Colonic mucosa (tissue), 4 donors: Measurements from ENCODE around the gene NOS1AP. TPM values are rescaled to one million over a fixed set of nuclear protein-coding genes. Genes with fewer than 3 reads are reported as not detected.
"Not testable (repeated sequence)": the region's sequence is repeated elsewhere in the genome, so short reads cannot be mapped to it uniquely, and the experiment has no call there.

Experiments
- DNase-seq: peaks from one replicate; pipeline ENCODE4 v3.0.0-alpha.2; 2020
- H3K27ac ChIP-seq: fragments of 200-600 bp; one replicate; pipeline ENCODE4 v1.8.0; 2021
- H3K27me3 ChIP-seq: fragments of 200-600 bp; one replicate; pipeline ENCODE4 v1.8.0; 2021
- H3K36me3 ChIP-seq: fragments of 200-600 bp; one replicate; pipeline ENCODE4 v1.8.0; 2021
- H3K4me1 ChIP-seq: fragments of 200-600 bp; one replicate; pipeline ENCODE4 v1.8.0; 2021; ENCODE audit warnings: mild to moderate bottlenecking
- H3K4me3 ChIP-seq: fragments of 200-600 bp; one replicate; pipeline ENCODE4 v1.8.0; 2021
- H3K9ac ChIP-seq, 2 donors: one replicate each; pipeline ENCODE4 v1.7.0; 2013; ENCODE audit warnings: control low read depth in 2 of 2, low read depth in 2 of 2, low read length in 2 of 2
- H3K9me3 ChIP-seq: fragments of 200-600 bp; one replicate; pipeline ENCODE4 v1.8.0; 2021
- intact Hi-C: fragments of 100-400 bp; cut with DNase I; formaldehyde crosslinking; loops from one replicate; pipeline ENCODE4 v1.14.1; 2022
- total RNA-seq, 2 donors: library from RNA; stranded (reverse); fragmentation: NEBNext Ultra II Directional in 1 of 2; extraction: Animal tissue kit (Norgen Biotek cat#: 25700) in 1 of 2; gene quantifications; one replicate each; pipeline ENCODE4 v1.2.1, GENCODE V29; 2021
- TF ChIP-seq, protein P1 (sequence below): fragments of 200-600 bp; IDR thresholded peaks from one replicate; pipeline ENCODE4 v1.8.0; 2022; ENCODE audit warnings: antibody characterized with exemption, mild to moderate bottlenecking
- donor health status: healthy.
- donor health status: DM: no; HTN: no; CAD: no.
- donor health status: DM: no; HTN: no; CAD: no.

The NOS1AP gene
- total RNA-seq, 2 donors from 2014 or later = 9.0 to 14.4 TPM

DNA sequence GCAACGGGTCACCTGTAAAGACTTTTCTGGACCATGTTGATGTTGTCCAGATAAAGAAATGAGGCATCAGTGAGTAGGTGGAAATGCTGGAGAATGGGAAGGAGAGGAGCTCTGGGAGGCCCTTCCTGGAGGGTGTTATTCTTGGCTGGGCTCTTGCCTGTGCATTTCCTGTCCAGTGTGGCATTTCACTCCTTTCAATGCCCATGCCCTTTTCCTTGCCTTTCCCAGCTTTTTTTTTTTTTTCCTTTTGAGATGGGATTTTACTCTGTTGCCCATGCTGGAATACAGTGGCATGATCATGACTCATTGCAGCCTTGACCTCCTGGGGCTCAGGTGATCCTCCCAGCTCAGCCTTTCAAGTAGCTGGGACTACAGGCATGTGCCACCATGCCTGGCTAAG is 11.8 kb downstream of the NOS1AP start:
- no peaks in the 10 kb centered on the region for H3K4me1 ChIP-seq
- no peak for DNase-seq
- H3K36me3 ChIP-seq = no peaks in the 10 kb centered on the region
- intact Hi-C loops = no loop called here
- H3K4me3 ChIP-seq = no peak overlapping the region
- H3K9me3 ChIP-seq = no peaks in the 10 kb centered on the region
- H3K27me3 ChIP-seq = no peaks in the 10 kb centered on the region
- TF ChIP-seq, protein P1, sequence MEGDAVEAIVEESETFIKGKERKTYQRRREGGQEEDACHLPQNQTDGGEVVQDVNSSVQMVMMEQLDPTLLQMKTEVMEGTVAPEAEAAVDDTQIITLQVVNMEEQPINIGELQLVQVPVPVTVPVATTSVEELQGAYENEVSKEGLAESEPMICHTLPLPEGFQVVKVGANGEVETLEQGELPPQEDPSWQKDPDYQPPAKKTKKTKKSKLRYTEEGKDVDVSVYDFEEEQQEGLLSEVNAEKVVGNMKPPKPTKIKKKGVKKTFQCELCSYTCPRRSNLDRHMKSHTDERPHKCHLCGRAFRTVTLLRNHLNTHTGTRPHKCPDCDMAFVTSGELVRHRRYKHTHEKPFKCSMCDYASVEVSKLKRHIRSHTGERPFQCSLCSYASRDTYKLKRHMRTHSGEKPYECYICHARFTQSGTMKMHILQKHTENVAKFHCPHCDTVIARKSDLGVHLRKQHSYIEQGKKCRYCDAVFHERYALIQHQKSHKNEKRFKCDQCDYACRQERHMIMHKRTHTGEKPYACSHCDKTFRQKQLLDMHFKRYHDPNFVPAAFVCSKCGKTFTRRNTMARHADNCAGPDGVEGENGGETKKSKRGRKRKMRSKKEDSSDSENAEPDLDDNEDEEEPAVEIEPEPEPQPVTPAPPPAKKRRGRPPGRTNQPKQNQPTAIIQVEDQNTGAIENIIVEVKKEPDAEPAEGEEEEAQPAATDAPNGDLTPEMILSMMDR = no peak
- H3K27ac ChIP-seq = no peak overlapping the region
- no peak overlapping the region for H3K9ac ChIP-seq

DNA sequence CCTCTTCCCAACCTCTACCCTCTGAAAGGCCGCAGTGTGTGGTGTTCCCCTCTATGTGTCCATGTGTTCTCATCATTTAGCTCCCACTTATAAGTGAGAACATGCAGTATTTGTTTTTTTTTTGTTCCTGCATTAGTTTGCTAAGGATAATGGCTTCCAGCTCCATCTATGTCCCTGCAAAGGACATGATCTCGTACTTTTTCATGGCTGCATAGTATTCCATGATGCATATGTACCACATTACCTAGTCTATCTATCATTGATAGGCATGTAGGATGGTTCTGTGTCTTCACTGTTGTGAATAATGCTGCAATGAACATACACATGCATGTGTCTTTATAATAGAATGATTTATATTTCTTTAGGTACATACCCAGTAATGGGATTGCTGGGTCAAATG is 12.6 kb downstream of the NOS1AP start:
- H3K9ac ChIP-seq, H3K9me3 ChIP-seq, intact Hi-C loops, H3K27me3 ChIP-seq, H3K4me3 ChIP-seq, H3K27ac ChIP-seq, H3K36me3 ChIP-seq, H3K4me1 ChIP-seq, DNase-seq: not testable (repeated sequence)

DNA sequence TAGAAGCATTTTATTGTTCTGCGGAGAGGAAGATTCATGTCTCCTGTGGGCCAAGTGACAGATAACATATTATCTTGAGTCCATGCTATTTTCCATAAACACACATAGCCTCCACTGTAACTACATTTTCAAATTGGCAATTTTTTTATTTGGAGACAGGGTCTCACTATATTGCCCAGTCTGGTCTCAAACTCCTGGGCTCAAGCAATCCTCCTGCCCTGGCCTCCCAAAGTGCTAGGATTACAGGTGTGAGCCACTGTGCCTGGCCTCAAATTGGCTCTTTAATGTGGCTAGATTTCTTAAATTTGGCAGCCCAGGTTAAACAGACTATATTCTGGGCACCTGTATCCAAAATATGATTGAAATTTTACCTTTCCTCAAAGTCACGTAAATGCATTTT is 13.8 kb downstream of the NOS1AP start:
- no peak for DNase-seq
- TF ChIP-seq, protein P1 = no peak
- Histone ChIP-seq H3K9me3 (no peaks in the 10 kb centered on the region), H3K27ac (no peak overlapping the region), H3K36me3 (no peaks in the 10 kb centered on the region), H3K4me1 (no peaks in the 10 kb centered on the region), H3K27me3 (no peaks in the 10 kb centered on the region), H3K4me3 (no peak overlapping the region), H3K9ac (no peak overlapping the region)
- intact Hi-C loops = no loop called here

GRCh38 chr1:162085991-162086390 is 16.5 kb downstream of the NOS1AP start:
- H3K9ac ChIP-seq = no peak overlapping the region
- TF ChIP-seq, protein P1 = no peak

GRCh38 chr1:162087111-162087510 is 17.6 kb downstream of the NOS1AP start:
- H3K9me3 ChIP-seq = no peaks in the 10 kb centered on the region
- no peaks in the 10 kb centered on the region for H3K36me3 ChIP-seq
- no peak overlapping the region for H3K4me3 ChIP-seq
- TF ChIP-seq, protein P1 = no peak
- no peak for DNase-seq
- intact Hi-C loops = no loop called here
- H3K9ac ChIP-seq = no peak overlapping the region
- H3K4me1 ChIP-seq = no peaks in the 10 kb centered on the region
- no peaks in the 10 kb centered on the region for H3K27me3 ChIP-seq
- no peak overlapping the region for H3K27ac ChIP-seq

More at GRCh38 chr1:162085991-162086390, 16.5 kb downstream of the NOS1AP start:
- Histone ChIP-seq H3K27ac (no peak overlapping the region), H3K9me3 (no peaks in the 10 kb centered on the region), H3K4me1 (no peaks in the 10 kb centered on the region), H3K4me3 (no peak overlapping the region), H3K36me3 (no peaks in the 10 kb centered on the region), H3K27me3 (no peaks in the 10 kb centered on the region)
- intact Hi-C loops = no loop called here
- no peak for DNase-seq

- H3K9me3 ChIP-seq = no peaks in the 10 kb centered on the region
- TF ChIP-seq, protein P1 = no peak
- no peak for DNase-seq
- H3K27ac ChIP-seq = no peak overlapping the region
- H3K4me3 ChIP-seq = no peak overlapping the region
- no peaks in the 10 kb centered on the region for H3K36me3 ChIP-seq
- intact Hi-C loops = no loop called here
- H3K4me1 ChIP-seq = no peaks in the 10 kb centered on the region
- no peaks in the 10 kb centered on the region for H3K27me3 ChIP-seq
- H3K9ac ChIP-seq = no peak overlapping the region
Observed at GRCh38 chr1:162087574-162087973, 18.1 kb downstream of the NOS1AP start.
